Neutrophil (primary cell): Measurements from ENCODE around the gene L3MBTL4.
"Not testable (repeated sequence)": the region's sequence is repeated elsewhere in the genome, so short reads cannot be mapped to it uniquely, and the experiment has no call there.

Experiments used
- H3K27ac ChIP-seq: fragments of 200-600 bp; sonication (generic); 2 replicates; pipeline ENCODE4 v1.5.1; 2016; ENCODE audit warnings: mild to moderate bottlenecking, moderate library complexity
- H3K27me3 ChIP-seq: fragments of 200-600 bp; sonication (generic); 2 replicates; pipeline ENCODE4 v1.6.0; 2016; ENCODE audit warnings: mild to moderate bottlenecking
- H3K36me3 ChIP-seq: fragments of 200-600 bp; sonication (generic); 2 replicates; pipeline ENCODE4 v1.5.1; 2017
- H3K4me1 ChIP-seq, 2 experiments: fragments of 200-600 bp in 1 of 2; sonication (generic) in 1 of 2; 1 replicate in 1 of 2; 2 replicates in 1 of 2; pipeline versions ENCODE4 v1.5.1 to v1.6.1; 2013 to 2016; ENCODE audit warnings: low read depth in 1 of 2, low read length in 1 of 2, mild to moderate bottlenecking in 1 of 2, moderate library complexity in 1 of 2; ENCODE audit not compliant: control insufficient read depth in 1 of 2, insufficient read depth in 1 of 2
- H3K4me3 ChIP-seq, 2 experiments: fragments of 200-600 bp in 1 of 2; sonication (generic) in 1 of 2; 1 replicate in 1 of 2; 2 replicates in 1 of 2; pipeline ENCODE4 v1.5.1; 2013 to 2016; ENCODE audit warnings: low read depth in 1 of 2, low read length in 1 of 2, mild to moderate bottlenecking in 1 of 2, moderate library complexity in 1 of 2
- H3K9me3 ChIP-seq: fragments of 200-600 bp; sonication (generic); 2 replicates; pipeline ENCODE4 v1.5.1; 2016
- CTCF ChIP-seq: fragments of 200-600 bp; sonication (generic); IDR thresholded peaks from 2 replicates; pipeline ENCODE4 v1.5.1; 2016; ENCODE audit warnings: antibody characterized with exemption

Gene L3MBTL4

GRCh38 chr18:6056171-6056910, 358.4 kb downstream of the L3MBTL4 start:
- Histone ChIP-seq H3K27ac (no peak overlapping the region), H3K9me3 (no peaks in the 10 kb centered on the region), H3K27me3 (no peaks in the 10 kb centered on the region), H3K4me3 (no peak overlapping the region), H3K36me3 (no peaks in the 10 kb centered on the region), H3K4me1 (no peaks in the 10 kb centered on the region)
- TF ChIP-seq CTCF: no peak

DNA sequence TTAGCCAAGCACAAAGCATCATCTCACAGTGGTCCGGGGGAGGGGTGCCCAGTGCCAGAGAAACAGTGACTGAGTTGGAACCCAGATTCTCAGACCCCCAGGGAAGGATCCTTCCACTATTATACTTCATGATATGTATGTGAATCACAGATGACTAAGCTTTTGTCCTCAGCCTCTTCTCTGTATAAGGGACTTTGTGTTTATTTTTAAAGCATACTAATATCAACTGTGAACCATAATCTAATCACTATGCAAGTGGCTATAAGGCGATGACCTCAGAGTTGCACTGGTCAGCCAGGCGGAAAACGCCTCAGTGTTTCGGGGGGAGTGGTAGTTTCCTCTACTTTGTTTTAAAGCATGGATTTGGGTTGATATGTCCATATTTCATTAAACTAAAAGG, 359.0 kb downstream of the L3MBTL4 start:
- Histone ChIP-seq H3K4me1 (no peaks in the 10 kb centered on the region), H3K9me3 (no peaks in the 10 kb centered on the region), H3K4me3 (no peak overlapping the region), H3K36me3 (no peaks in the 10 kb centered on the region), H3K27me3 (no peaks in the 10 kb centered on the region), H3K27ac (no peak overlapping the region)
- no peak for TF ChIP-seq CTCF

- no peak overlapping the region for H3K27ac ChIP-seq
- H3K27me3 ChIP-seq: no peaks in the 10 kb centered on the region
- no peak for TF ChIP-seq CTCF
- no peak overlapping the region for H3K4me3 ChIP-seq
- H3K4me1 ChIP-seq: no peaks in the 10 kb centered on the region
- H3K9me3 ChIP-seq: no peaks in the 10 kb centered on the region
- H3K36me3 ChIP-seq: no peaks in the 10 kb centered on the region
Observed at GRCh38 chr18:6054256-6054842, 360.4 kb downstream of the L3MBTL4 start.

- H3K27ac ChIP-seq: no peak overlapping the region
- no peaks in the 10 kb centered on the region for H3K9me3 ChIP-seq
- H3K36me3 ChIP-seq: no peaks in the 10 kb centered on the region
- H3K4me3 ChIP-seq: no peak overlapping the region
- TF ChIP-seq CTCF: no peak
- H3K4me1 ChIP-seq: no peaks in the 10 kb centered on the region
- no peaks in the 10 kb centered on the region for H3K27me3 ChIP-seq
Observed at GRCh38 chr18:6052449-6052913, 362.2 kb downstream of the L3MBTL4 start.

GRCh38 chr18:6047596-6047995, 367.1 kb downstream of the L3MBTL4 start:
- H3K9me3 ChIP-seq, H3K4me3 ChIP-seq: not testable (repeated sequence)

DNA sequence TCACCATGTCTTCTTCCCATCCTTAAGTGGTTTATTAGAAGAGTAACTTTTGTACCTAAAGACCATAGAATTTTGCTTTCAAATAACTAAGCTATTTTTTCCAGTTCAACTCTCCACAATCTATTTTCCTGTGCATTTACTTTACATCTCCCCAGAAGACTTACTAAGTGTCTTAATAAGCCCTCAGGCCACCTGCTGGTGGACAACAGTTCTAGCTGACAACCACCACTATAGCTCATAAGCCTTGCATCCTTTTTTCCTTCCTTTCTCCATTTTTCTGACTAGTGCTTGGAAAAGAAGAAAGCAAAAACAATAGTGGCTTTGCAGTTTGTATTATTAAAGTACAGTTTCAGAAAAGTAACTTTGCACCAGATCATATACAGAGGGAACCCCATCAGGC, 369.9 kb downstream of the L3MBTL4 start:
- H3K4me3 ChIP-seq: no peak overlapping the region
- no peak for TF ChIP-seq CTCF
- no peaks in the 10 kb centered on the region for H3K4me1 ChIP-seq
- H3K9me3 ChIP-seq: no peaks in the 10 kb centered on the region
- no peaks in the 10 kb centered on the region for H3K36me3 ChIP-seq
- no peak overlapping the region for H3K27ac ChIP-seq
- no peaks in the 10 kb centered on the region for H3K27me3 ChIP-seq

More at GRCh38 chr18:6047596-6047995, 367.1 kb downstream of the L3MBTL4 start:
- H3K27me3 ChIP-seq, H3K36me3 ChIP-seq, H3K4me1 ChIP-seq, H3K27ac ChIP-seq: not testable (repeated sequence)
